NCI-H748 (cell line): ENCODE measurements around the gene DNM3.

Experiments used
- DNase-seq: peaks from one replicate; lab custom pipeline; 2025; ENCODE audit not compliant: unreplicated experiment; lab: John Stamatoyannopoulos, UW

The DNM3 gene

GRCh38 chr1:172442843-172443565 is 601.7 kb downstream of the DNM3 start:
- no peak for DNase-seq

GRCh38 chr1:172443666-172444453 is 602.6 kb downstream of the DNM3 start, which contains the start of gene PIGC:
TSS of gene PIGC (minus strand) at chr1:172444069. CDS start at chr1:172442622, 1,447 bp downstream.
- DNase-seq: peak; percentile 80

- no peak for DNase-seq
Observed at GRCh38 chr1:172446547-172446946, 605.2 kb downstream of the DNM3 start.

- DNase-seq: no peak
Observed at GRCh38 chr1:172447641-172448040, 606.3 kb downstream of the DNM3 start.

GRCh38 chr1:172448995-172449584 is 607.8 kb downstream of the DNM3 start:
- DNase-seq: no peak

- peak; percentile 37 for DNase-seq
Observed at GRCh38 chr1:172449585-172450523, 608.6 kb downstream of the DNM3 start.

- DNase-seq: peak; percentile 0
Observed at GRCh38 chr1:172450524-172450885, 609.2 kb downstream of the DNM3 start.

GRCh38 chr1:172451002-172451443 is 609.7 kb downstream of the DNM3 start:
- DNase-seq: no peak

GRCh38 chr1:172452536-172453152 is 611.3 kb downstream of the DNM3 start:
- no peak for DNase-seq

- DNase-seq: no peak
Observed at GRCh38 chr1:172453153-172453545, 611.9 kb downstream of the DNM3 start.

- no peak for DNase-seq
Observed at GRCh38 chr1:172453607-172454006, 612.3 kb downstream of the DNM3 start.

GRCh38 chr1:172455451-172455850 is 614.2 kb downstream of the DNM3 start:
- no peak for DNase-seq

GRCh38 chr1:172456344-172456769 is 615.1 kb downstream of the DNM3 start:
- no peak for DNase-seq

- DNase-seq: no peak
Observed at GRCh38 chr1:172457479-172458130, 616.3 kb downstream of the DNM3 start.

GRCh38 chr1:172460177-172460576 is 618.9 kb downstream of the DNM3 start:
- DNase-seq: no peak

GRCh38 chr1:172460887-172461315 is 619.6 kb downstream of the DNM3 start:
- no peak for DNase-seq
